HCT116 (cell line): Measurements from ENCODE around the gene P2RX1. TPM values are rescaled to one million over a fixed set of nuclear protein-coding genes. Genes with fewer than 3 reads are reported as not detected.
A peak's percentile ranks its signal among the peaks of the same experiment; 100 is the strongest.

Experiments
- ATAC-seq: fragments of 200-7000 bp; cut with Tn5 transposase; 2 replicates; pipeline ENCODE4 v1.9.1; 2020; ENCODE audit warnings: mild to moderate bottlenecking, moderate library complexity
- BruUV-seq: library from RNA; stranded (reverse); fragments of 400-500 nt; replicated peaks from 2 replicates; lab custom pipeline; 2021; lab: Mats Ljungman, UMichigan
- CTCF ChIA-PET: fragments of 300-600 bp; sonication (Branson Sonifier 250); formaldehyde crosslinking; loops from one replicate; lab custom pipeline; 2021; ENCODE audit warnings: antibody characterized with exemption; lab: Charles Lee
- POLR2A ChIA-PET: fragments of 300-600, 350-600 bp; sonication (Branson Sonifier 250); formaldehyde crosslinking; loops from one replicate; lab custom pipeline; 2021; ENCODE audit warnings: antibody characterized with exemption; lab: Charles Lee
- RAD21 ChIA-PET, 2 experiments: fragments of 300-600 bp; sonication (Branson Sonifier 250); formaldehyde crosslinking; loops; one replicate each; lab custom pipeline; 2023; ENCODE audit warnings: low total read pairs in 2 of 2; ENCODE audit not compliant: uncharacterized antibody in 2 of 2, unreplicated experiment in 2 of 2, low non-redundant PET in 1 of 2; lab: Charles Lee
- DNase-seq: peaks from one replicate; pipeline ENCODE4 v3.0.0-alpha.2; 2010; ENCODE audit warnings: low read depth, low spot score
- H2AFZ ChIP-seq: fragments of 200-600 bp; shearing (Covaris generic), sonication (generic); 2 replicates; pipeline ENCODE4 v1.6.1; 2017; ENCODE audit warnings: low read depth, mixed run types, mixed read lengths, antibody characterized with exemption, low read length; ENCODE audit not compliant: poor library complexity, severe bottlenecking
- H3K27ac ChIP-seq: 2 replicates; pipeline ENCODE4 v1.5.1; 2012; ENCODE audit warnings: low read depth, low read length
- H3K27me3 ChIP-seq: fragments of 200-600 bp; sonication (generic); 2 replicates; pipeline ENCODE4 v1.6.1; 2016; ENCODE audit warnings: mixed run types, low read length, mixed read lengths; ENCODE audit not compliant: insufficient read depth
- H3K36me3 ChIP-seq, 2 experiments: fragments of 200-500 bp in 1 of 2; fragments of 200-600 bp in 1 of 2; sonication (Bioruptor generic) in 1 of 2; sonication (generic) in 1 of 2; 2 replicates each; pipeline versions ENCODE4 v1.5.1 to v1.6.1; 2014 to 2016; ENCODE audit warnings: low read length in 2 of 2, inconsistent platforms in 1 of 2, mixed read lengths in 1 of 2, mixed run types in 1 of 2; ENCODE audit not compliant: insufficient read depth in 2 of 2, control insufficient read depth in 1 of 2
- H3K4me1 ChIP-seq, 2 experiments: fragments of 200-600 bp in 1 of 2; sonication (generic) in 1 of 2; 2 replicates each; pipeline versions ENCODE4 v1.5.1 to v1.6.1; 2012 to 2017; ENCODE audit warnings: low read length in 2 of 2, inconsistent platforms in 1 of 2, mild to moderate bottlenecking in 1 of 2, mixed read lengths in 1 of 2, mixed run types in 1 of 2, moderate library complexity in 1 of 2; ENCODE audit not compliant: insufficient read depth in 2 of 2, control insufficient read depth in 1 of 2
- H3K4me2 ChIP-seq: fragments of 200-600 bp; sonication (generic); 2 replicates; pipeline ENCODE4 v1.6.1; 2017; ENCODE audit warnings: mixed run types, low read length, mixed read lengths
- H3K4me3 ChIP-seq, 2 experiments: fragments of 200-600 bp in 1 of 2; sonication (generic) in 1 of 2; replicated peaks in 1 of 2; 2 replicates each; pipeline ENCODE4 v1.5.1; 2011 to 2016; ENCODE audit warnings: low read length in 2 of 2, control low read depth in 1 of 2, low read depth in 1 of 2, mild to moderate bottlenecking in 1 of 2, mixed read lengths in 1 of 2, mixed run types in 1 of 2
- H3K79me2 ChIP-seq: fragments of 200-600 bp; sonication (generic); 2 replicates; pipeline ENCODE4 v1.6.1; 2017; ENCODE audit warnings: mild to moderate bottlenecking, mixed run types, low read length, moderate library complexity, mixed read lengths; ENCODE audit not compliant: insufficient read depth
- H3K9ac ChIP-seq: fragments of 200-600 bp; sonication (generic); 2 replicates; pipeline ENCODE4 v1.6.1; 2016; ENCODE audit warnings: low read length, mixed read lengths
- H3K9me2 ChIP-seq: fragments of 200-600 bp; sonication (generic), shearing (Covaris generic); 2 replicates; pipeline ENCODE4 v1.6.1; 2017; ENCODE audit warnings: mixed run types, mild to moderate bottlenecking, moderate library complexity; ENCODE audit not compliant: insufficient read depth
- H3K9me3 ChIP-seq, 2 experiments: fragments of 200-500 bp in 1 of 2; fragments of 200-600 bp in 1 of 2; sonication (Bioruptor generic) in 1 of 2; sonication (generic) in 1 of 2; 2 replicates each; pipeline ENCODE4 v1.6.1; 2014 to 2017; ENCODE audit warnings: low read length in 2 of 2, mixed read lengths in 2 of 2, inconsistent platforms in 1 of 2, low read depth in 1 of 2, mild to moderate bottlenecking in 1 of 2, mixed run types in 1 of 2, moderate library complexity in 1 of 2; ENCODE audit not compliant: control insufficient read depth in 1 of 2, insufficient read depth in 1 of 2
- H4K20me1 ChIP-seq: fragments of 200-600 bp; sonication (generic), shearing (Covaris generic); 2 replicates; pipeline ENCODE4 v1.6.1; 2017; ENCODE audit warnings: mixed run types, mild to moderate bottlenecking, moderate library complexity; ENCODE audit not compliant: insufficient read depth
- CEBPB ChIP-seq: IDR thresholded peaks from 2 replicates; pipeline ENCODE4 v1.6.1; 2012; ENCODE audit warnings: low read depth
- EGR1 ChIP-seq: IDR thresholded peaks from 2 replicates; pipeline ENCODE4 v1.6.1; 2012; ENCODE audit warnings: low read depth
- EZH2phosphoT487 ChIP-seq: fragments of 200-600 bp; IDR thresholded peaks from 2 replicates; pipeline ENCODE4 v1.6.1; 2018; ENCODE audit warnings: antibody characterized with exemption, borderline replicate concordance
- FOSL1 ChIP-seq: IDR thresholded peaks from 2 replicates; pipeline ENCODE4 v1.6.1; 2012; ENCODE audit warnings: low read depth
- JUND ChIP-seq: IDR thresholded peaks from 2 replicates; pipeline ENCODE4 v1.6.1; 2012
- POLR2A ChIP-seq: IDR thresholded peaks from 2 replicates; pipeline ENCODE4 v1.7.0; 2011; ENCODE audit warnings: borderline replicate concordance; ENCODE audit not compliant: insufficient read depth, insufficient read length; ENCODE audit errors: extremely low read depth
- POLR2AphosphoS5 ChIP-seq: IDR thresholded peaks from 2 replicates; pipeline ENCODE4 v1.6.1; 2011; ENCODE audit warnings: mild to moderate bottlenecking, low read depth, low read length, moderate library complexity
- RAD21 ChIP-seq: IDR thresholded peaks from 2 replicates; pipeline ENCODE4 v1.6.1; 2012; ENCODE audit warnings: low read depth, mild to moderate bottlenecking
- SIN3A ChIP-seq: IDR thresholded peaks from 2 replicates; pipeline ENCODE4 v1.6.1; 2012; ENCODE audit warnings: low read depth
- SRF ChIP-seq: IDR thresholded peaks from 2 replicates; pipeline ENCODE4 v1.6.1; 2012; ENCODE audit warnings: low read depth
- TCF7L2 ChIP-seq: IDR thresholded peaks from 2 replicates; pipeline ENCODE4 v1.7.0; 2011; ENCODE audit warnings: borderline replicate concordance, inconsistent platforms; ENCODE audit not compliant: insufficient read depth, insufficient read length; ENCODE audit errors: extremely low read depth
- YY1 ChIP-seq: IDR thresholded peaks from 2 replicates; pipeline ENCODE4 v1.6.1; 2011; ENCODE audit warnings: low read length, low read depth, moderate library complexity, mild to moderate bottlenecking; ENCODE audit not compliant: insufficient replicate concordance; ENCODE audit errors: extremely low read depth
- ZFX ChIP-seq: fragments of 450-650 bp; IDR thresholded peaks from 2 replicates; pipeline ENCODE4 v1.6.1; 2017
- intact Hi-C: fragments of 100-400 bp; cut with micrococcal nuclease; formaldehyde crosslinking; loops from 2 replicates; pipeline ENCODE4 v1.10.0; 2022
- total RNA-seq: library from RNA; stranded (reverse); gene quantifications from one replicate; pipeline ENCODE4 v1.2.1, GENCODE V29; 2021; ENCODE audit not compliant: unreplicated experiment
- TF ChIP-seq, protein P1 (sequence below): IDR thresholded peaks from 2 replicates; pipeline ENCODE4 v1.6.1; 2011; ENCODE audit warnings: mild to moderate bottlenecking, low read length, moderate library complexity; ENCODE audit not compliant: insufficient replicate concordance; ENCODE audit errors: extremely low read depth
- TF ChIP-seq, protein P2 (sequence below), 3 experiments: fragments of 200-600 bp in 1 of 3; sonication (generic) in 1 of 3; IDR thresholded peaks in 2 of 3; conservative IDR thresholded peaks in 1 of 3; 2 replicates each; pipeline ENCODE4 v1.5.1; 2012 to 2017; ENCODE audit warnings: low read depth in 2 of 3, low read length in 2 of 3, antibody characterized with exemption in 1 of 3, borderline replicate concordance in 1 of 3, control low read depth in 1 of 3, mild to moderate bottlenecking in 1 of 3, mixed read lengths in 1 of 3, mixed run types in 1 of 3, moderate library complexity in 1 of 3; ENCODE audit not compliant: insufficient read depth in 1 of 3
- TF ChIP-seq, protein P3 (sequence below): IDR thresholded peaks from 2 replicates; pipeline ENCODE4 v1.6.1; 2012

The P2RX1 gene
- total RNA-seq, 1 experiment from 2014 or later = not detected

DNA sequence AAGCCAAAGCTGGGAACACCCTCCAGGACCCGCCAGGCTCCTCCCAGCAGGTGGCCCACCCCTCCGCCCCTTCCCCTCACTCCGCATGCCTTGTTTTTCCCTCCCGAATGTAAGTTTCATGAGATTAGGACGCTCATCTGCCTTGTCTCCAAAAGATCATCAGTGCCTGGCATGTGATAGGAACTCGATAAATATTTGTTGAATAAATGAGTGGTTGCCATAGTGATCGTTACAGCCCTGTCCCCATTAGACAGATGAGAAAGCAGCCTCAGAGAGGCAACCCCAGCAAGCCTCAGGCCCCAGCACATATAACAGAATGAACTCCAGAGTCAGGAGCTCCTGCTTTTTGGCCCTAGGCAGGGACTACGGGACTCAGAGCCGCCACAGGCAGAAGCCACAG is 28.5 kb downstream of the P2RX1 start:
- Histone ChIP-seq H3K27me3 (no peaks in the 10 kb centered on the region), H3K9me3 (no peaks in the 10 kb centered on the region), H3K4me1 (peaks cover 58 to 70% of the 10 kb centered on the region in 2 experiments), H4K20me1 (no peaks in the 10 kb centered on the region), H3K79me2 (peaks cover 16% of the 10 kb centered on the region; the same call in 1 of the 2 replicates), H3K4me2 (peak overlapping the region; percentile 89), H3K36me3 (peaks cover 4 to 13% of the 10 kb centered on the region in 2 experiments; a peak in 2 of 4 replicates), H3K4me3 (peak overlapping the region in 1 of 2 experiments; percentile 53; a peak in 3 of 4 replicates), H3K27ac (peak overlapping the region; percentile 83), H3K9ac (peak overlapping the region; percentile 63), H3K9me2 (no peaks in the 10 kb centered on the region), H2AFZ (no peak overlapping the region)
- RAD21 ChIA-PET = no interaction called here
- no peak for TF ChIP-seq ZFX
- TF ChIP-seq YY1 = no peak
- TF ChIP-seq EGR1 = no peak
- no peak for TF ChIP-seq TCF7L2
- TF ChIP-seq RAD21 = no peak
- TF ChIP-seq SRF = no peak
- TF ChIP-seq, protein P1, sequence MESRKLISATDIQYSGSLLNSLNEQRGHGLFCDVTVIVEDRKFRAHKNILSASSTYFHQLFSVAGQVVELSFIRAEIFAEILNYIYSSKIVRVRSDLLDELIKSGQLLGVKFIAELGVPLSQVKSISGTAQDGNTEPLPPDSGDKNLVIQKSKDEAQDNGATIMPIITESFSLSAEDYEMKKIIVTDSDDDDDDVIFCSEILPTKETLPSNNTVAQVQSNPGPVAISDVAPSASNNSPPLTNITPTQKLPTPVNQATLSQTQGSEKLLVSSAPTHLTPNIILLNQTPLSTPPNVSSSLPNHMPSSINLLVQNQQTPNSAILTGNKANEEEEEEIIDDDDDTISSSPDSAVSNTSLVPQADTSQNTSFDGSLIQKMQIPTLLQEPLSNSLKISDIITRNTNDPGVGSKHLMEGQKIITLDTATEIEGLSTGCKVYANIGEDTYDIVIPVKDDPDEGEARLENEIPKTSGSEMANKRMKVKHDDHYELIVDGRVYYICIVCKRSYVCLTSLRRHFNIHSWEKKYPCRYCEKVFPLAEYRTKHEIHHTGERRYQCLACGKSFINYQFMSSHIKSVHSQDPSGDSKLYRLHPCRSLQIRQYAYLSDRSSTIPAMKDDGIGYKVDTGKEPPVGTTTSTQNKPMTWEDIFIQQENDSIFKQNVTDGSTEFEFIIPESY = no peak
- TF ChIP-seq POLR2A = no peak
- no peak for TF ChIP-seq POLR2AphosphoS5
- no peak for TF ChIP-seq EZH2phosphoT487
- TF ChIP-seq SIN3A = no peak
- TF ChIP-seq CEBPB = no peak
- TF ChIP-seq, protein P2, sequence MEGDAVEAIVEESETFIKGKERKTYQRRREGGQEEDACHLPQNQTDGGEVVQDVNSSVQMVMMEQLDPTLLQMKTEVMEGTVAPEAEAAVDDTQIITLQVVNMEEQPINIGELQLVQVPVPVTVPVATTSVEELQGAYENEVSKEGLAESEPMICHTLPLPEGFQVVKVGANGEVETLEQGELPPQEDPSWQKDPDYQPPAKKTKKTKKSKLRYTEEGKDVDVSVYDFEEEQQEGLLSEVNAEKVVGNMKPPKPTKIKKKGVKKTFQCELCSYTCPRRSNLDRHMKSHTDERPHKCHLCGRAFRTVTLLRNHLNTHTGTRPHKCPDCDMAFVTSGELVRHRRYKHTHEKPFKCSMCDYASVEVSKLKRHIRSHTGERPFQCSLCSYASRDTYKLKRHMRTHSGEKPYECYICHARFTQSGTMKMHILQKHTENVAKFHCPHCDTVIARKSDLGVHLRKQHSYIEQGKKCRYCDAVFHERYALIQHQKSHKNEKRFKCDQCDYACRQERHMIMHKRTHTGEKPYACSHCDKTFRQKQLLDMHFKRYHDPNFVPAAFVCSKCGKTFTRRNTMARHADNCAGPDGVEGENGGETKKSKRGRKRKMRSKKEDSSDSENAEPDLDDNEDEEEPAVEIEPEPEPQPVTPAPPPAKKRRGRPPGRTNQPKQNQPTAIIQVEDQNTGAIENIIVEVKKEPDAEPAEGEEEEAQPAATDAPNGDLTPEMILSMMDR (IDR thresholded peaks at IDR 0.05 in 2 of 3, conservative IDR thresholded peaks at IDR 0.05 in 1 of 3; ENCODE audit: borderline replicate concordance in 1 of 3, insufficient read depth in 1 of 3, low read depth in 2 of 3, low read length in 2 of 3) = no peak
- no peak for TF ChIP-seq JUND
- no peak for TF ChIP-seq FOSL1
- TF ChIP-seq, protein P3, sequence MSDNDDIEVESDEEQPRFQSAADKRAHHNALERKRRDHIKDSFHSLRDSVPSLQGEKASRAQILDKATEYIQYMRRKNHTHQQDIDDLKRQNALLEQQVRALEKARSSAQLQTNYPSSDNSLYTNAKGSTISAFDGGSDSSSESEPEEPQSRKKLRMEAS = no peak
- intact Hi-C loops = no loop called here
- CTCF ChIA-PET = no interaction called here
- POLR2A ChIA-PET = no interaction called here
- no TSS peak for BruUV-seq
- DNase-seq = no peak
- ATAC-seq = no peak
